Stimulated activated CD8-positive, alpha-beta memory T cell treated with anti-CD3 and anti-CD28 coated beads, Interleukin-4, amount 100 ng/mL, for 1 hour (primary cell): ENCODE results near the gene ISL1.

Source experiments
- DNase-seq, 2 donors: peaks; one replicate each; pipeline ENCODE4 v3.0.0-alpha.2; 2020; ENCODE audit warnings: low read depth in 2 of 2, low spot score in 1 of 2

ISL1 gene

DNA sequence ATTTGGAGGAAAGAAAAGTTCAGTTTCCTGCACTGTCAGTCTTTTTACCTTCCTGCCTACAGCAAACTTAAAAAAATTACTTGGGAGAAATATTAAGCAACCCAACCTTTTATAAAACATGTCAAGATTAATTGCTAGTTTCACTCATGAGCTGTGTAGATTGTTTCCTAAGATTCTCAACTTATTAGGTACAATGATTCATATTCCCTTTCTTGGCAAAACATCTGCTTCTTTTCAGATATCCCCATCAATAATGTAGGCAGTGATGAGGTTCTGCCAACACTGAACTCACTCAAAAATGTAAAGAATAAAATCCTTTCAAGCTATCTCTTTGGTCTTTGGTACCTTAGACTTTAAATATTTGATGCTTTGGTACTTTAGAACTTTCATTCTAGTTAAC is 56.0 kb downstream of the ISL1 start:
- DNase-seq = no peak
